HepG2 (cell line): Measurements from ENCODE around the gene RAB3C.

Experiments used
- CBX2 ChIP-seq, 2 experiments: fragments of 200-600 bp in 1 of 2; sonication (generic); formaldehyde crosslinking in 1 of 2; IDR thresholded peaks; 2 replicates each; pipeline versions ENCODE4 v1.7.0 to v1.8.1; 2018 to 2022; ENCODE audit warnings: low read depth in 2 of 2, low read length in 1 of 2, mild to moderate bottlenecking in 1 of 2, missing genetic modification reagents in 1 of 2
- CREB1 ChIP-seq, 2 experiments: fragments of 450-650 bp in 1 of 2; IDR thresholded peaks; 2 replicates each; pipeline ENCODE4 v1.6.1; 2016 to 2017; ENCODE audit warnings: control low read depth in 1 of 2, mild to moderate bottlenecking in 1 of 2, missing compliant biosample characterization in 1 of 2, missing genetic modification characterization in 1 of 2
- CTCF ChIP-seq: sonication (generic); formaldehyde crosslinking; IDR thresholded peaks from 2 replicates; pipeline ENCODE4 v1.5.0; 2020; ENCODE audit warnings: mild to moderate bottlenecking, missing genetic modification reagents, moderate library complexity
- JUND ChIP-seq: sonication (generic); formaldehyde crosslinking; IDR thresholded peaks from 2 replicates; pipeline ENCODE4 v1.8.0; 2022; ENCODE audit warnings: mild to moderate bottlenecking, missing genetic modification reagents
- NFIC ChIP-seq: IDR thresholded peaks from 2 replicates; pipeline ENCODE4 v1.6.1; 2012; ENCODE audit warnings: mild to moderate bottlenecking, low read length, inconsistent platforms
- TAF15 ChIP-seq: fragments of 200-400 bp; formaldehyde crosslinking; IDR thresholded peaks from one replicate; pipeline ENCODE4 v1.6.1; 2018; ENCODE audit warnings: mild to moderate bottlenecking, low read depth, low read length; ENCODE audit not compliant: poor library complexity, severe bottlenecking
- TP53 ChIP-seq: sonication (generic); formaldehyde crosslinking; conservative IDR thresholded peaks from 2 replicates; pipeline ENCODE4 v1.4.0; 2020; ENCODE audit warnings: missing genetic modification reagents
- ZHX2 ChIP-seq, 2 experiments: sonication (generic) in 1 of 2; formaldehyde crosslinking in 1 of 2; IDR thresholded peaks; 2 replicates each; pipeline versions ENCODE4 v1.6.1 to v1.9.0; 2014 to 2022; ENCODE audit warnings: antibody characterized with exemption in 1 of 2, borderline replicate concordance in 1 of 2, inconsistent platforms in 1 of 2, low read depth in 1 of 2, missing genetic modification reagents in 1 of 2
- ZNF530 ChIP-seq: sonication (generic); formaldehyde crosslinking; IDR thresholded peaks from 2 replicates; pipeline ENCODE4 v1.5.0; 2020; ENCODE audit warnings: low read depth, mild to moderate bottlenecking, missing genetic modification reagents
- TF ChIP-seq, protein P1 (sequence below): sonication (generic); formaldehyde crosslinking; IDR thresholded peaks from 2 replicates; pipeline ENCODE4 v1.9.0; 2022; ENCODE audit warnings: missing genetic modification reagents, mild to moderate bottlenecking, borderline replicate concordance

- TF ChIP-seq CTCF (CRISPR knock-in tag) (no peak), NFIC (no peak), CREB1 (IDR thresholded peaks at IDR 0.05) (no peak), CREB1 (CRISPR knock-in tag; IDR thresholded peaks at IDR 0.05) (no peak), CBX2 (IDR thresholded peaks at IDR 0.05; ENCODE audit: low read depth, low read length) (no peak), CBX2 (CRISPR knock-in tag; IDR thresholded peaks at IDR 0.05; ENCODE audit: low read depth) (no peak), ZNF530 (CRISPR knock-in tag) (no peak), ZHX2 (IDR thresholded peaks at IDR 0.05; ENCODE audit: low read depth) (no peak), ZHX2 (CRISPR knock-in tag; IDR thresholded peaks at IDR 0.05; ENCODE audit: borderline replicate concordance) (no peak), TP53 (CRISPR knock-in tag) (no peak), JUND (CRISPR knock-in tag) (no peak), TAF15 (no peak)
- TF ChIP-seq, protein P1, sequence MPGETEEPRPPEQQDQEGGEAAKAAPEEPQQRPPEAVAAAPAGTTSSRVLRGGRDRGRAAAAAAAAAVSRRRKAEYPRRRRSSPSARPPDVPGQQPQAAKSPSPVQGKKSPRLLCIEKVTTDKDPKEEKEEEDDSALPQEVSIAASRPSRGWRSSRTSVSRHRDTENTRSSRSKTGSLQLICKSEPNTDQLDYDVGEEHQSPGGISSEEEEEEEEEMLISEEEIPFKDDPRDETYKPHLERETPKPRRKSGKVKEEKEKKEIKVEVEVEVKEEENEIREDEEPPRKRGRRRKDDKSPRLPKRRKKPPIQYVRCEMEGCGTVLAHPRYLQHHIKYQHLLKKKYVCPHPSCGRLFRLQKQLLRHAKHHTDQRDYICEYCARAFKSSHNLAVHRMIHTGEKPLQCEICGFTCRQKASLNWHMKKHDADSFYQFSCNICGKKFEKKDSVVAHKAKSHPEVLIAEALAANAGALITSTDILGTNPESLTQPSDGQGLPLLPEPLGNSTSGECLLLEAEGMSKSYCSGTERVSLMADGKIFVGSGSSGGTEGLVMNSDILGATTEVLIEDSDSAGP (CRISPR knock-in tag) = no peak
Measured at GRCh38 chr5:58571501-58571900, 11.4 kb upstream of the RAB3C start.
